HEK293T (cell line): ENCODE measurements around the gene MRPL42.

ENCODE experiments used
- CTCF ChIA-PET: fragments of 350-600 bp; formaldehyde crosslinking; extraction: SDS; loops from one replicate; lab custom pipeline; 2021; ENCODE audit warnings: antibody characterized with exemption, inconsistent platforms; lab: Yijun Ruan, JAX
- POLR2A ChIA-PET: fragments of 350-600 bp; formaldehyde crosslinking; extraction: SDS; loops from one replicate; lab custom pipeline; 2020; ENCODE audit warnings: antibody characterized with exemption, inconsistent platforms; lab: Yijun Ruan, JAX
- DNase-seq: peaks from one replicate; pipeline ENCODE4 v3.0.0; 2012; ENCODE audit warnings: mixed read lengths; ENCODE audit errors: extremely low spot score
- ARNT ChIP-seq: fragments of 450-650 bp; IDR thresholded peaks from 2 replicates; pipeline ENCODE4 v1.6.1; 2017; ENCODE audit warnings: mild to moderate bottlenecking
- BHLHE40 ChIP-seq: fragments of 450-650 bp; IDR thresholded peaks from 2 replicates; pipeline ENCODE4 v1.6.1; 2016; ENCODE audit warnings: mild to moderate bottlenecking, moderate library complexity, borderline replicate concordance
- CTBP1 ChIP-seq: fragments of 450-650 bp; IDR thresholded peaks from 2 replicates; pipeline ENCODE4 v1.6.1; 2016; ENCODE audit warnings: borderline replicate concordance
- ELF4 ChIP-seq: fragments of 450-650 bp; IDR thresholded peaks from 2 replicates; pipeline ENCODE4 v1.6.1; 2017; ENCODE audit warnings: antibody characterized with exemption
- FOXA1 ChIP-seq: fragments of 450-650 bp; IDR thresholded peaks from 2 replicates; pipeline ENCODE4 v1.6.1; 2016; ENCODE audit warnings: mild to moderate bottlenecking
- FOXK2 ChIP-seq: fragments of 450-650 bp; IDR thresholded peaks from 2 replicates; pipeline ENCODE4 v1.6.1; 2016; ENCODE audit warnings: mild to moderate bottlenecking
- FOXM1 ChIP-seq: fragments of 450-650 bp; IDR thresholded peaks from 2 replicates; pipeline ENCODE4 v1.6.1; 2017; ENCODE audit warnings: mild to moderate bottlenecking, borderline replicate concordance
- HDGF ChIP-seq: fragments of 450-650 bp; IDR thresholded peaks from 2 replicates; pipeline ENCODE4 v1.6.1; 2017; ENCODE audit warnings: antibody characterized with exemption, borderline replicate concordance
- L3MBTL2 ChIP-seq: fragments of 450-650 bp; conservative IDR thresholded peaks from 2 replicates; pipeline ENCODE4 v1.6.1; 2016; ENCODE audit warnings: mild to moderate bottlenecking
- LEF1 ChIP-seq: fragments of 450-650 bp; IDR thresholded peaks from 2 replicates; pipeline ENCODE4 v1.6.1; 2017; ENCODE audit warnings: mild to moderate bottlenecking, borderline replicate concordance
- NFRKB ChIP-seq: fragments of 450-650 bp; IDR thresholded peaks from 2 replicates; pipeline ENCODE4 v1.6.1; 2016; ENCODE audit warnings: mild to moderate bottlenecking, moderate library complexity
- SP1 ChIP-seq: fragments of 450-650 bp; IDR thresholded peaks from 2 replicates; pipeline ENCODE4 v1.6.1; 2017
- SUZ12 ChIP-seq: fragments of 450-650 bp; IDR thresholded peaks from 2 replicates; pipeline ENCODE4 v1.6.1; 2016; ENCODE audit warnings: mild to moderate bottlenecking
- TARDBP ChIP-seq: fragments of 450-650 bp; IDR thresholded peaks from 2 replicates; pipeline ENCODE4 v1.6.1; 2016
- ZNF384 ChIP-seq: fragments of 450-650 bp; IDR thresholded peaks from 2 replicates; pipeline ENCODE4 v1.6.1; 2016
- TF ChIP-seq, protein P1 (sequence below): fragments of 450-650 bp; IDR thresholded peaks from 2 replicates; pipeline ENCODE4 v1.6.1; 2016

MRPL42 gene

DNA sequence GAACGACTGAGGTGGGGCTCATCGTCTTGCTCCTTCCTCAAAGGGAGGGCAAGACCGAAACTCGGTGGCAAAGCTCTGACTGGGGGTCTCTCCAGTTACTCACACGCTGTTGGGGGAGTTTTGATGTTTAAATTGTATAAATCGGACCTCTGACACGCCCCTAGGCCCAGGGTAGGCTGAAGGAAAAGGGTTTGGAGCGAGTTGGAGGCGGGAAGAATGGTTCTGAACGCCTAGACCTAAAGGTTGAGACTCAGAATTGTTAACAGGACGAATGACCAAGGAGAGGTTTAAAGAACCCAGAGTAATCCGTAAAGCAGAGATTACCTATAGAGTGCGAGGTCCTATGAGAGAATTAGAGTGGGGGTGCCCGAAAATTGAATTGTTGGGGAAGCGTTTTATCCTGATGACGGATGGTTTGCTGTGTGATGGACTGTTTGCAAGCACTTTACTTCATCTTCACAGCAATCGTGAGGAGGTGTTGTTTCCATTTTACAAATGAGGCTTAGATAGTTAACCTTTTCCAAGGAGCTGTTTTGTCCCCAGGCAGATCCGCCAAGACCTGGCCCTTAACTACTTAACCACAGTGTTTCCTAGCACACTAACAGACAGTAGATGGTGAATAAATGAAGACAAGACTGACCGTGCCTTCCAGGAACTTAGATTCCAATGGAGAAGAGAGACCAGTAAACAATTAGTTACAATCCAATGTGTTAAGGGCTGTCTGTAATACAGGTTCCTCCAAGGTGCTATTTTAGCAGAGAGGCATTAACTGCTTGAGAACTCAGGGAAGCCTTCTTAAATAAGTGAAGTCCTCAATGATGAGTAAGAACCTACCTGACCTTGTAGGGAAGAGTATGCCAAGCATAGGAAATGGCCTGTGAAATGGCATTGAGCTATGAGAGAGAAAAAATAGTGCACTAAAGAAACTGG is 24.6 kb upstream of the MRPL42 start:
- TF ChIP-seq ARNT: no peak
- TF ChIP-seq L3MBTL2: peak; percentile 54
- no peak for TF ChIP-seq CTBP1
- TF ChIP-seq TARDBP: no peak
- no peak for TF ChIP-seq FOXK2
- TF ChIP-seq HDGF: no peak
- TF ChIP-seq LEF1: no peak
- no peak for DNase-seq
- ChIA-PET POLR2A (interaction anchor here (0.7 to 1.2 kb wide), 6 partner anchors 11 to 38 kb away, joined by 3 to 7 read pairs (median 3); partner anchors contain the start of gene MRPL42), CTCF (no interaction called here)

GRCh38 chr12:93443576-93443975 is 23.7 kb upstream of the MRPL42 start:
- ChIA-PET POLR2A (no interaction called here), CTCF (no interaction called here)
- DNase-seq: no peak
- TF ChIP-seq SUZ12 (no peak), FOXM1 (no peak), FOXA1 (no peak), NFRKB (no peak), LEF1 (no peak), ZNF384 (no peak), L3MBTL2 (no peak)

- no peak for DNase-seq
- CTCF ChIA-PET: no interaction called here
- TF ChIP-seq NFRKB: no peak
- TF ChIP-seq TARDBP: no peak
- TF ChIP-seq LEF1: no peak
- no peak for TF ChIP-seq FOXA1
- no peak for TF ChIP-seq ZNF384
- no peak for TF ChIP-seq SP1
- TF ChIP-seq CTBP1: no peak
- TF ChIP-seq, protein P1, sequence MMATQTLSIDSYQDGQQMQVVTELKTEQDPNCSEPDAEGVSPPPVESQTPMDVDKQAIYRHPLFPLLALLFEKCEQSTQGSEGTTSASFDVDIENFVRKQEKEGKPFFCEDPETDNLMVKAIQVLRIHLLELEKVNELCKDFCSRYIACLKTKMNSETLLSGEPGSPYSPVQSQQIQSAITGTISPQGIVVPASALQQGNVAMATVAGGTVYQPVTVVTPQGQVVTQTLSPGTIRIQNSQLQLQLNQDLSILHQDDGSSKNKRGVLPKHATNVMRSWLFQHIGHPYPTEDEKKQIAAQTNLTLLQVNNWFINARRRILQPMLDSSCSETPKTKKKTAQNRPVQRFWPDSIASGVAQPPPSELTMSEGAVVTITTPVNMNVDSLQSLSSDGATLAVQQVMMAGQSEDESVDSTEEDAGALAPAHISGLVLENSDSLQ: no peak
- TF ChIP-seq SUZ12: no peak
- TF ChIP-seq FOXM1: no peak
- TF ChIP-seq HDGF: no peak
- no peak for TF ChIP-seq BHLHE40
- TF ChIP-seq L3MBTL2: no peak
- TF ChIP-seq FOXK2: no peak
- TF ChIP-seq ARNT: no peak
- no peak for TF ChIP-seq ELF4
- POLR2A ChIA-PET: no interaction called here
Observed at GRCh38 chr12:93447555-93448290, 19.6 kb upstream of the MRPL42 start.

- no peak for DNase-seq
- CTCF ChIA-PET: interaction anchor here (0.7 kb wide), 1 partner anchor 18 kb away, joined by 3 read pairs; no protein-coding TSS in a partner anchor
- POLR2A ChIA-PET: no interaction called here
- TF ChIP-seq FOXA1 (no peak), L3MBTL2 (no peak), TARDBP (no peak), SUZ12 (no peak), BHLHE40 (no peak), FOXM1 (no peak), SP1 (no peak), FOXK2 (no peak)
- TF ChIP-seq, protein P1: no peak
Observed at GRCh38 chr12:93448796-93449195, 18.5 kb upstream of the MRPL42 start.

GRCh38 chr12:93449277-93449676 is 18.0 kb upstream of the MRPL42 start:
- TF ChIP-seq ELF4 (no peak), LEF1 (no peak), NFRKB (no peak), TARDBP (no peak), HDGF (no peak)
- CTCF ChIA-PET: interaction anchor here (0.6 to 0.7 kb wide), 2 partner anchors 18 to 126 kb away, joined by 3 read pairs; no protein-coding TSS in a partner anchor
- POLR2A ChIA-PET: no interaction called here
- DNase-seq: no peak

DNA sequence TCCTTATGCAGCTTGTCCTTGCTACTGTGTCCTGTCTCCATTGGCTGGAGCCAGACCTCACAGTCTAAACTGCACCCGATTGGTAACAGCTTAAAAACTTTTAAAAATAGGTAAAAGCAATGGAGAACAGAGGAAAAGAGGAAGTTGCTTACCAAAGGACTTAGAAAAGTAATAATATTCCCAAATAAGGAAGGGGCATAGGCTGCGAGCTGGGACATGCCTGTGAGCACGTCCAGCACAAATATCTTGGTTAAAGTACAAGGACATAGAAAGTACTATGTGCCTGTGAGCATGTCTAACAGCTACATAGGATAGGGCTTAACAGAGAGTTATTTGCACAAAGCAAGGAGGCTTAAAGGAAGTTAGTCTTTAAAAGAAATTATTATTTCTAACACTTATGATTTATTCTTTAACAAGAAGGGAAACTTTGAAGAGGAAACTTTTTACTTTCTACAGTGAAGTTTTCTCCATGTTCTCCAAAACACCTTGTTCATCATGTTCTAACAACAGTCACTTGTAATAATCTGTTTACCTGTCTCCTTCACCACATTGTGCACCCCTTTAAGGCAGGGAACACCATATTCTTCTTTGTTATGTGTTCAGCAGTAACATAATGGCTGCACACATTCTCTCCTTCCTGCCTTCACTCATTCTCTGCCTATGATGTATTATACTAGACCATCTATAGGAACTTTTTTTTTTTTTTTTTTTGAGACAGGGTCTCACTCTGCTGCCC is 15.7 kb upstream of the MRPL42 start:
- ChIA-PET CTCF (interaction anchor here (0.7 to 1.0 kb wide), 2 partner anchors 27 to 31 kb away, joined by 3 read pairs; no protein-coding TSS in a partner anchor), POLR2A (no interaction called here)
- TF ChIP-seq SP1 (no peak), NFRKB (no peak)
- no peak for DNase-seq
